ENCODE measurements around the gene CHTF18.
A peak's percentile ranks its signal among the peaks of the same experiment; 100 is the strongest.

Gene CHTF18

GRCh38 chr16:794091-794822, 5.8 kb downstream of the CHTF18 start:
- DNase-seq (ENCODE audit: low spot score) = no peak

GRCh38 chr16:794853-795466, 6.5 kb downstream of the CHTF18 start:
- no peak for DNase-seq (ENCODE audit: low spot score)

GRCh38 chr16:795580-796229, 7.3 kb downstream of the CHTF18 start:
- no peak for DNase-seq (ENCODE audit: low spot score)

- no peak for DNase-seq (ENCODE audit: low spot score)
Observed at GRCh38 chr16:796296-797119, 8.1 kb downstream of the CHTF18 start.

GRCh38 chr16:797120-797420, 8.7 kb downstream of the CHTF18 start:
- DNase-seq (ENCODE audit: low spot score) = peak; percentile 77

- DNase-seq (ENCODE audit: low spot score) = no peak
Observed at GRCh38 chr16:797686-798085, 9.3 kb downstream of the CHTF18 start.

GRCh38 chr16:798666-799065, 10.2 kb downstream of the CHTF18 start:
- DNase-seq (ENCODE audit: low spot score) = no peak

- peak; percentile 28 for DNase-seq (ENCODE audit: low spot score)
Observed at GRCh38 chr16:799111-799947, 10.9 kb downstream of the CHTF18 start.

GRCh38 chr16:799948-800833, 11.8 kb downstream of the CHTF18 start, which contains the start of gene GNG13:
GNG13 (minus strand) TSS chr16:800734; CDS start chr16:799077, 1,657 bp downstream.
- DNase-seq (ENCODE audit: low spot score) = no peak

GRCh38 chr16:800834-801511, 12.6 kb downstream of the CHTF18 start:
- DNase-seq (ENCODE audit: low spot score) = no peak

- DNase-seq (ENCODE audit: low spot score) = no peak
Observed at GRCh38 chr16:801584-802363, 13.4 kb downstream of the CHTF18 start.

- no peak for DNase-seq (ENCODE audit: low spot score)
Observed at GRCh38 chr16:802461-802860, 14.0 kb downstream of the CHTF18 start.

GRCh38 chr16:802914-803753, 14.7 kb downstream of the CHTF18 start:
- DNase-seq (ENCODE audit: low spot score) = no peak

GRCh38 chr16:803754-804080, 15.3 kb downstream of the CHTF18 start:
- no peak for DNase-seq (ENCODE audit: low spot score)

GRCh38 chr16:804193-805048, 16.0 kb downstream of the CHTF18 start:
- DNase-seq (ENCODE audit: low spot score) = no peak

- DNase-seq (ENCODE audit: low spot score) = no peak
Observed at GRCh38 chr16:805474-805873, 17.1 kb downstream of the CHTF18 start.

GRCh38 chr16:807347-808084, 19.1 kb downstream of the CHTF18 start:
- DNase-seq (ENCODE audit: low spot score) = peak; percentile 85

Measured in NAMALWA (cell line).